ENCODE measurements around the gene SLC7A5.
"Not testable (repeated sequence)": the region's sequence is repeated elsewhere in the genome, so short reads cannot be mapped to it uniquely, and the experiment has no call there.

SLC7A5 gene

GRCh38 chr16:87882436-87883019 lies 13.2 kb upstream of the SLC7A5 start:
- no peak overlapping the region for H3K4me3 ChIP-seq (replicated peaks; ENCODE audit: low read depth, low read length)
- DNase-seq (ENCODE audit: low read depth) = no peak
- TF ChIP-seq CTCF (IDR thresholded peaks at IDR 0.05; ENCODE audit: low read length, missing control alignments) = no peak

- TF ChIP-seq CTCF (IDR thresholded peaks at IDR 0.05; ENCODE audit: low read length, missing control alignments) = no peak
- no peak overlapping the region for H3K4me3 ChIP-seq (replicated peaks; ENCODE audit: low read depth, low read length)
- no peak for DNase-seq (ENCODE audit: low read depth)
These were observed 12.3 kb upstream of the SLC7A5 start for GRCh38 chr16:87881324-87882200.

GRCh38 chr16:87880117-87880696 lies 10.9 kb upstream of the SLC7A5 start:
- TF ChIP-seq CTCF (IDR thresholded peaks at IDR 0.05; ENCODE audit: low read length, missing control alignments) = no peak
- no peak overlapping the region for H3K4me3 ChIP-seq (replicated peaks; ENCODE audit: low read depth, low read length)

GRCh38 chr16:87879411-87880013 lies 10.2 kb upstream of the SLC7A5 start:
- H3K4me3 ChIP-seq (replicated peaks; ENCODE audit: low read depth, low read length) = not testable (repeated sequence)

More at GRCh38 chr16:87880117-87880696, 10.9 kb upstream of the SLC7A5 start:
- no peak for DNase-seq (ENCODE audit: low read depth)

GRCh38 chr16:87878704-87879103 lies 9.4 kb upstream of the SLC7A5 start:
- TF ChIP-seq CTCF (IDR thresholded peaks at IDR 0.05; ENCODE audit: low read length, missing control alignments) = no peak

More at GRCh38 chr16:87879411-87880013, 10.2 kb upstream of the SLC7A5 start:
- DNase-seq (ENCODE audit: low read depth) = not testable (repeated sequence)

GRCh38 chr16:87877942-87878507 lies 8.7 kb upstream of the SLC7A5 start:
- no peak overlapping the region for H3K4me3 ChIP-seq (replicated peaks; ENCODE audit: low read depth, low read length)
- DNase-seq (ENCODE audit: low read depth) = no peak
- peak; percentile 11 for TF ChIP-seq CTCF (IDR thresholded peaks at IDR 0.05; ENCODE audit: low read length, missing control alignments)

More at GRCh38 chr16:87878704-87879103, 9.4 kb upstream of the SLC7A5 start:
- H3K4me3 ChIP-seq (replicated peaks; ENCODE audit: low read depth, low read length) = no peak overlapping the region
- DNase-seq (ENCODE audit: low read depth) = no peak

Data from fibroblast of pulmonary artery (primary cell).